ENCODE data around the gene SLC6A11.

DNA sequence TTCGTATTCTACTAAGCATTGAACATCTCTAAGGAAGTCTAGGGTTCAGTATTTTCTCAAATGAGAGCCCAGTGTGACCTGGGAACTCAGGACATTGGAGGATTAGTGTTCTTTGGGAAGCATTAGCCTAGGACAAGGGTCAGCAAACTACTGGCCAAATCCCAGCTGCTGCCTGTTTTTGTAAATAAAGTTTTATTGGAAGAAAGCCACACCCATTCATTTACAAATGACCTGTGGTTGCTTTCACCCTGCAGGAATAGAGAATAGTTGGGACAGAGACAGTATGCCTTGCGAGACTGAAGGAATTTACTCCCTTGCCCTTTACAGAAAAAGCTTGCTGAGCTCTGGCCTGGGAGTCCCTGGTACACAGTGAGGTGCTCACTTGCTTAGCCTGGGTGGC is 20.6 kb downstream of the SLC6A11 start:
- TF ChIP-seq CTCF (conservative IDR thresholded peaks at IDR 0.05; ENCODE audit: low read depth, low read length) (no peak), EZH2 (IDR thresholded peaks at IDR 0.05; ENCODE audit: borderline replicate concordance, low read depth, low read length, poor library complexity, severe bottlenecking) (no peak)
